SK-N-MC (cell line): ENCODE measurements around the gene RNF187.

Experiments used
- EZH2 ChIP-seq: fragments of 200-600 bp; sonication (generic); IDR thresholded peaks from one replicate; pipeline ENCODE4 v1.6.1; 2017; ENCODE audit warnings: antibody characterized with exemption
- POLR2AphosphoS5 ChIP-seq: IDR thresholded peaks from 2 replicates; pipeline ENCODE4 v1.6.1; 2012; ENCODE audit warnings: mild to moderate bottlenecking, low read depth, low read length, borderline replicate concordance

DNA sequence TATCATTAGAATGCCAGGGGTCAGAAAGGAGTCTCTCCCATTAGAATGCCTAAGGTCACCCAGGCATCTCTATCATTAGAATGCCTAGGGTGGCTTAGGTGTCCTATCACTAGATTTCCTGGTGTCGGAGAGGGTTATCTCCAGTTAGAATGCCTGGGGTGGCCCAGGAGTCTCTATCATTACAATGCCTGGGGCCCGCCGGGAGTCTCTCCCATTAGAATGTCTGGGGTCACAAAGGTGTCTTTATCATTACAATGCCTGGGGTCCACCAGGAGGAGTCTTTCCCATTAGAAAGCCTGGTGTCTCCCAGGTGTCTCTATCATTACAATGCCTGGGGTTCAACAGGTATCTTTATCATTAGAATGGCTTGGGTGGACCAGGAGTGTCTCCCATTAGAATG, 56.2 kb downstream of the RNF187 start:
- TF ChIP-seq POLR2AphosphoS5 (no peak), EZH2 (no peak)
